Esophagus muscularis mucosa (tissue), 4 donors: ENCODE results near the gene SF3A2. TPM values are rescaled to one million over a fixed set of nuclear protein-coding genes. Genes with fewer than 3 reads are reported as not detected.

Source experiments
- DNase-seq: peaks from one replicate; pipeline ENCODE4 v3.0.0-alpha.2; 2017; ENCODE audit errors: extremely low spot score
- H3K27ac ChIP-seq, 4 donors: fragments of 200-600 bp; sonication (generic); replicated peaks in 1 of 4; 1 replicate in 3 of 4; 2 replicates in 1 of 4; pipeline ENCODE4 v1.5.1; 2016 to 2019; ENCODE audit warnings: mild to moderate bottlenecking in 1 of 4
- H3K27me3 ChIP-seq, 4 donors: fragments of 200-600 bp; sonication (generic); one replicate each; pipeline versions ENCODE4 v1.5.1 to v1.6.0; 2016 to 2019
- H3K36me3 ChIP-seq, 4 donors: fragments of 200-600 bp; sonication (generic); one replicate each; pipeline ENCODE4 v1.5.1; 2016 to 2019
- H3K4me1 ChIP-seq, 4 donors: fragments of 200-600 bp; sonication (generic); one replicate each; pipeline ENCODE4 v1.5.1; 2016 to 2019
- H3K4me3 ChIP-seq, 4 donors: fragments of 200-600 bp; sonication (generic); 1 replicate in 2 of 4; 2 replicates in 2 of 4; pipeline ENCODE4 v1.5.1; 2016 to 2019; ENCODE audit warnings: mild to moderate bottlenecking in 4 of 4, moderate library complexity in 1 of 4
- H3K9me3 ChIP-seq, 4 donors: fragments of 200-600 bp; sonication (generic); 1 replicate in 3 of 4; 2 replicates in 1 of 4; pipeline ENCODE4 v1.5.1; 2016 to 2019
- CTCF ChIP-seq, 3 experiments: fragments of 200-600 bp in 2 of 3; fragments of 450-650 bp in 1 of 3; sonication (generic) in 2 of 3; IDR thresholded peaks; one replicate each; pipeline ENCODE4 v1.5.1; 2017 to 2019; ENCODE audit warnings: antibody characterized with exemption in 3 of 3, mild to moderate bottlenecking in 2 of 3, moderate library complexity in 1 of 3
- EP300 ChIP-seq: sonication (generic); formaldehyde crosslinking; IDR thresholded peaks from one replicate; pipeline ENCODE4 v1.6.1; 2017; ENCODE audit warnings: antibody characterized with exemption
- POLR2A ChIP-seq: fragments of 450-650 bp; IDR thresholded peaks from one replicate; pipeline ENCODE4 v1.6.1; 2017; ENCODE audit warnings: antibody characterized with exemption, moderate library complexity, mild to moderate bottlenecking, low read depth
- POLR2AphosphoS5 ChIP-seq, 2 donors: sonication (generic); formaldehyde crosslinking; IDR thresholded peaks; one replicate each; pipeline ENCODE4 v1.6.1; 2017; ENCODE audit warnings: antibody characterized with exemption in 2 of 2
- WGBS: methylation state at CpG from one replicate; pipeline ENCODE4 v1.1.5; 2018; 5-methylcytosine and 5-hydroxymethylcytosine counted together
- intact Hi-C: fragments of 100-400 bp; cut with DNase I; formaldehyde crosslinking; loops from one replicate; pipeline ENCODE4 v1.15.1; 2023
- total RNA-seq, 4 donors: library from RNA; depleted of rRNA; stranded (reverse); fragments of >200 nt; gene quantifications; one replicate each; pipeline versions ENCODE4 v1.1.0 to v1.2.1, GENCODE V29; 2016

Gene SF3A2
- total RNA-seq, 4 donors from 2014 or later: 29.5 to 56.9 (median 35.3) TPM

- H3K27me3 ChIP-seq: peaks cover 11 to 60% (median 38%) of the 10 kb centered on the region in 4 donors
- H3K4me1 ChIP-seq: peaks cover 35 to 50% (median 44%) of the 10 kb centered on the region in 4 donors
- peaks cover 0 to 17% (median 13%) of the 10 kb centered on the region in 4 donors for H3K36me3 ChIP-seq
- H3K9me3 ChIP-seq: no peaks in the 10 kb centered on the region
- no peak for TF ChIP-seq POLR2A
- no peak for TF ChIP-seq CTCF (IDR thresholded peaks at IDR 0.05)
- TF ChIP-seq POLR2AphosphoS5 (IDR thresholded peaks at IDR 0.05): no peak
- no peak for TF ChIP-seq EP300
- no peak for DNase-seq
- H3K27ac ChIP-seq: no peak overlapping the region
- WGBS: 15% methylated on average over 8 of the region's 18 CpGs
- peak overlapping the region in 3 of 4 donors; percentile 9 to 39 (median 31) for H3K4me3 ChIP-seq
- intact Hi-C loops: no loop called here
These were observed 16.1 kb downstream of the SF3A2 start for GRCh38 chr19:2252797-2253105.

- Histone ChIP-seq H3K4me1 (peaks cover 35 to 50% (median 44%) of the 10 kb centered on the region in 4 donors), H3K4me3 (peak overlapping the region in 3 of 4 donors; percentile 9 to 39 (median 31)), H3K27ac (no peak overlapping the region), H3K9me3 (no peaks in the 10 kb centered on the region), H3K27me3 (peaks cover 11 to 60% (median 38%) of the 10 kb centered on the region in 4 donors), H3K36me3 (peaks cover 0 to 10% (median 7%) of the 10 kb centered on the region in 4 donors)
- no peak for DNase-seq
- TF ChIP-seq POLR2AphosphoS5 (IDR thresholded peaks at IDR 0.05) (no peak), POLR2A (no peak), EP300 (no peak), CTCF (IDR thresholded peaks at IDR 0.05) (no peak)
- 27% methylated on average over 21 of the region's 77 CpGs for WGBS
- intact Hi-C loops: no loop called here
These were observed 16.8 kb downstream of the SF3A2 start for GRCh38 chr19:2253106-2254063.

DNA sequence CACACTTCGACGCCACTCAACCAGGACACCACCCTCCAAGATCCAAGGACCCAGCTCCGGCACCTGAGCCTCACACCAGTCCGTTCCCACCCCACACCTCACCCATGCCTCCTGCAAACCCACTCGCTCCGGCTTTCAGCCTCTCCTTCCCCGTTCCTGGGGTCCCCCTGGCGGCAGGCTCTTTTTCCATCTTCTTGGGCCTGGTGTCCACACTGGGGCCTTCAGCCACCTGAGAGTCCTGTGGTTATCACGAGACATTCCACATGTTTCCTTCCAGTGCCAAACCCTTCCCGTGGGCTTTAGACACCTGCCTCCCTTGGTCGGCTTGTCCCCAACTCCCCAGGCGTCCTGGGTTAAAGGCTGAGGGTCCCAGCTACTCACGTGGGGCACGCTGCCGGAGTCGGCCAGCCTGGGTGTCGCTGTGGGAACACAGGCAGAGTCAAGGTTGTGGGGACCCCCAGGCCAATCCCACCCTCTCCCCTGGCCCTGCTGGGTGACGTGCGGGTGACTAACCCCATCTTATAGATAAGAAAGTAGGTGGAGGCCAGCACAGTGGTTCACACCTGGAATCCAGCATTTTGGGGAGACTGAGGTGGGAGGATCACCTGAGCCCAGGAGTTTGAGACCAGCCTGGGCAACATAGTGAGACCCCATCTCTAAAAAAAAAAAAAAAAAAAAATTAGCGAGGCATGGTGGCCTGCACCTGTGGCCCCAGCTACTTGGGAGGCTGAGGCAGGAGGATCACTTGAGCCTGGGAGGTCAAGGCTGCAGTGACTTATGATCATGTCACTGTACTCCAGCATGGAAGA is 17.6 kb downstream of the SF3A2 start:
- DNase-seq: no peak
- Histone ChIP-seq H3K9me3 (no peaks in the 10 kb centered on the region), H3K4me1 (peaks cover 35 to 48% (median 44%) of the 10 kb centered on the region in 4 donors), H3K4me3 (no peak overlapping the region), H3K27me3 (peaks cover 11 to 56% (median 38%) of the 10 kb centered on the region in 4 donors), H3K27ac (no peak overlapping the region), H3K36me3 (peaks cover 0 to 1% (median 0%) of the 10 kb centered on the region in 4 donors)
- 66% methylated on average over 20 of the region's 20 CpGs for WGBS
- intact Hi-C loops: no loop called here
- TF ChIP-seq CTCF (IDR thresholded peaks at IDR 0.05) (peak in 2 of 3 experiments; percentile 17 to 21), EP300 (no peak)

DNA sequence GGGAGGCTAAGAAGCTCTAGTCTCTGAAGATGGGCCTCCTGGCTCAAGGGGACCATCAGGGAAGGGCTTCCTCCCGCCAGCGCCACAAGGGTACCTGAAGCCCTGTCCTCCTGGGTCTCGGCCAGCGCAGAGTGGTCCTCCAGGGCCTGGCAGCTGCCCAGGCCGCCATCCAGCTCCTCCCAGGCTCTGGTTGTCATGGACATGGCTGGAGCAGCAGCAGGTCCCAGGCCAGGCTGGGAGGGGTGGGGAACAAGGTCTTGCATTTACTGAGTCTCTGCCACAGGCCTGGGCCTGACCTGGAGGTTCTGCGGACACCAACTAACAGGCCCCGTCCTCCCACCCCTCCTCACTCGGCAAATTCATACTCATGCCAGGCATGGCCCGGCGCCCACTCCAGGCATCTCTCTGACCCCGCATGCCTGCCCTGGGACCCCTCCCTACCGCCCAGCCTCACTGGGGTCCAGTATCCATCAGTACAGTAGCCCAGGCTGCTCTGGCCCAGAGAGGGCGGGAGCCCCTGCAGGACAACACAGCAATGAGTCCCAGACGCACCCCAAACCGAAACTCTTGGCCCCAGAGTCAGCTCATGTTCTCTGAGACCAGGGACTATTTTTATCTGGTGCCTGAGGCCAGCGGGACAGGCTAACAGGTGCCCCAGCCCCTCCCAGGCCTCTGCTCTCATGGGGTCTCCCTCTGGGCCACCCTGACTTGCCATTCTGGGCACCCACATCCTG is 18.7 kb downstream of the SF3A2 start:
- Histone ChIP-seq H3K9me3 (no peaks in the 10 kb centered on the region), H3K27ac (no peak overlapping the region), H3K27me3 (peaks cover 8 to 46% (median 33%) of the 10 kb centered on the region in 4 donors), H3K4me3 (no peak overlapping the region), H3K36me3 (no peaks in the 10 kb centered on the region), H3K4me1 (peaks cover 33 to 38% (median 36%) of the 10 kb centered on the region in 4 donors)
- intact Hi-C loops: no loop called here
- DNase-seq: no peak
- TF ChIP-seq CTCF (IDR thresholded peaks at IDR 0.05): no peak
- no peak for TF ChIP-seq POLR2AphosphoS5 (IDR thresholded peaks at IDR 0.05)
- no peak for TF ChIP-seq EP300
- no peak for TF ChIP-seq POLR2A
- 97% methylated on average over 9 of the region's 16 CpGs for WGBS
